Esophagus muscularis mucosa (tissue), 2 donors: ENCODE results near the gene ATF6.

Experiments
- EP300 ChIP-seq: sonication (generic); formaldehyde crosslinking; IDR thresholded peaks from one replicate; pipeline ENCODE4 v1.6.1; 2017; ENCODE audit warnings: antibody characterized with exemption
- POLR2A ChIP-seq: fragments of 450-650 bp; IDR thresholded peaks from one replicate; pipeline ENCODE4 v1.6.1; 2017; ENCODE audit warnings: antibody characterized with exemption, moderate library complexity, mild to moderate bottlenecking, low read depth

GRCh38 chr1:161866241-161866640 lies 100.1 kb downstream of the ATF6 start:
- no peak for TF ChIP-seq POLR2A
- no peak for TF ChIP-seq EP300
